ENCODE results near the gene OR6C4.
"Not testable (repeated sequence)": the region's sequence is repeated elsewhere in the genome, so short reads cannot be mapped to it uniquely, and the experiment has no call there.

Gene OR6C4

GRCh38 chr12:55549302-55549701 is at the start of gene OR6C4:
Gene OR6C4 (plus strand): TSS chr12:55549602. CDS start chr12:55551227, 1,625 bp downstream.
- no peak for DNase-seq

- no peak for DNase-seq
These were observed 49.6 kb upstream of the OR6C4 start for GRCh38 chr12:55499810-55500252.

GRCh38 chr12:55501601-55502000 is 47.8 kb upstream of the OR6C4 start:
- DNase-seq, result no peak

- no peak for DNase-seq
These were observed 33.7 kb upstream of the OR6C4 start for GRCh38 chr12:55515696-55516095.

GRCh38 chr12:55516391-55516790 is 33.0 kb upstream of the OR6C4 start:
- DNase-seq, result no peak

GRCh38 chr12:55548235-55548634 is 1.2 kb upstream of the OR6C4 start:
- not testable (repeated sequence) for DNase-seq

- DNase-seq, result no peak
These were observed 646 bp upstream of the OR6C4 start for GRCh38 chr12:55548756-55549155.

GRCh38 chr12:55554296-55554695 is 4.9 kb downstream of the OR6C4 start:
- no peak for DNase-seq

GRCh38 chr12:55570060-55570459 is 20.7 kb downstream of the OR6C4 start:
- not testable (repeated sequence) for DNase-seq

GRCh38 chr12:55570689-55571088 is 21.3 kb downstream of the OR6C4 start:
- DNase-seq, result not testable (repeated sequence)

GRCh38 chr12:55572168-55572567 is 22.8 kb downstream of the OR6C4 start, which contains the start of gene OR2AP1:
Gene OR2AP1 (plus strand): TSS chr12:55572468. CDS start chr12:55574415, 1,947 bp downstream.
- DNase-seq, result no peak

- no peak for DNase-seq
These were observed 32.7 kb downstream of the OR6C4 start for GRCh38 chr12:55582066-55582465.

- no peak for DNase-seq
These were observed 36.4 kb downstream of the OR6C4 start for GRCh38 chr12:55585817-55586216.

GRCh38 chr12:55590152-55590551 is 40.8 kb downstream of the OR6C4 start:
- not testable (repeated sequence) for DNase-seq

Measured in NCI-H2171 treated with DMSO at 0.1 percent for 48 hours (cell line).